ENCODE data around the gene TM4SF1.

TM4SF1 gene, protein sequence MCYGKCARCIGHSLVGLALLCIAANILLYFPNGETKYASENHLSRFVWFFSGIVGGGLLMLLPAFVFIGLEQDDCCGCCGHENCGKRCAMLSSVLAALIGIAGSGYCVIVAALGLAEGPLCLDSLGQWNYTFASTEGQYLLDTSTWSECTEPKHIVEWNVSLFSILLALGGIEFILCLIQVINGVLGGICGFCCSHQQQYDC

DNA sequence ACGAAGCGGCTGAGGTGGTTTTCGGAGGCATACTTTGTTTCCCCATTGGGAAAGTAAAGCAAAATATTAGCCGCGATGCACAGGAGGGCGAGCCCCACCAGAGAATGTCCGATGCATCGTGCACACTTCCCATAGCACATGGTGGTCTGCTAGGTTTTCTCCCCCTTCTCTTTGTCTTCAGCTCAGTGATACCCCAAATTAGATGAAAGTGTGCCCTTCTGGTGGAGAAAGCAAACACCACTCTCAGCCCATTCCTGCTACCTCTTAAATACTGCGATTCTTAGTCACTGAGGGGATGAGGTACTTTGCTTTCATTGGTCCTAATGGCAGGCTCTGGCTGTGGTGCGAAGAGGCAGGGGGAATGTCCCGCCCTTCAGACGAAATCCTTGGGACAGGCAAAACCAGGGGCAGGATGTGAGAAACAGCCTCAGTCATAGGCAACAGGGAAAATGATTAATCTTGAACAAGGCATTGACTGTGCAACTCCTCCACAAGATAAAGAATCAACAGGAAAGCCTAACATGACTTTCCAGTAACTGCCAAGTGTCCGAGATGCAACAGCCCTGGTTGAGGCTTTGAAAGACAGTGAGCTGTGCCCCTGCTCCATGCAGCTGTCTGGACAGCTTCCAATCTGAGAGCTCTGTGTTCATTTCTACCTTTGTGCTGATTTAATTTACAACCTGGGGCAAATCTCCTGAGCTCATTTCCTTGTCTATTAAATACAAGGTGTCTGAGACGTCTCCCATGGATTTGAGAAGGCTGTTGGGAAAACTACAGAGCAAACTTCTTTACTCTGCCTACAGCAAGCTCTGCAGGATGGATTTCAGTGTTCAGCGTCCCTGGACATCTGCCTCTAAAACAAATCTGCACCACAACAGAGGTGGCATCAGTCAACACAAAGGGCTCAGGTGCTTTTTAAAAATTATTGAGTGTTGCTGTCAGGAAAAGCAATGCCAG, at the start of gene TM4SF1:
Gene TM4SF1 (minus strand): TSS at position 242 of the 957 bp plus-strand sequence. CDS start 102 bp downstream, at position 140.
- DNase-seq: peak; percentile 33

DNA sequence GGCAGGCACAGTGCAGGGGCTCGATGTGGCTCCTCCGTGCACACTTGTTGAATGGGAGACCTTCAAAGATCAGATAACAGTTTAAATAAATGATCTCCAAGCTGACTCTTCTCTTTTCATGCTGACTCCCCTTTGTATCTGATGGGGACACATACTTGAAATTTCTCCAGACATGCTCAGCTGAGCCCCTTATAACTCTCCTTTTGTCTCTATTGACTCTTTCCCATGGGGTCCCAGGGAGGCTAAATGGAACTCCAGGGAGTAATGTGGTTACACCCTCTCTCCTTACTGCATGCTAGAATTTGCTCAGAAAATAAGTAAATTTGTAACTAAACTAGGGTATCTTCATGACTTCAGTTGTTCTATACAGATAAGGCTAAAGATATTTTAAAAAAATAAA, 48.9 kb upstream of the TM4SF1 start:
- no peak for DNase-seq

DNA sequence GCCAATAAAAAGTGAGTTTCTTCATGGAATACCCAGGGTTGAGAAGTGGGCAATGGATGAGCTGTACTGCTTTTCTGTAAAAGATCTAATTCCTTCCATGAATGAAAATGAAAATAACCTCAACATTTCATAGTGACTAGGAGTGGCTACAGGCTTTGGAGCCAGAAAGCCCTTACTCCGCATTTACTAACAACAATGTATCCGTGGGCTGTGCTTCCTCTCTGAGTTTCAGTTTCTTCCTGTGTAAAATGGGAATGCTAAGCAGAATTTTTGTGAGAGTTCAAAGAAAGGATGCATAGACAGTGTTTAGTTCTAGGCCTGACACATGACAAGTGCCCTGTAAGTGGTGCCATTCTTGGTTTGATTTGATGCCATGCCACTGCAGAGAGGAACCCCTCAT, 47.5 kb upstream of the TM4SF1 start:
- no peak for DNase-seq

DNA sequence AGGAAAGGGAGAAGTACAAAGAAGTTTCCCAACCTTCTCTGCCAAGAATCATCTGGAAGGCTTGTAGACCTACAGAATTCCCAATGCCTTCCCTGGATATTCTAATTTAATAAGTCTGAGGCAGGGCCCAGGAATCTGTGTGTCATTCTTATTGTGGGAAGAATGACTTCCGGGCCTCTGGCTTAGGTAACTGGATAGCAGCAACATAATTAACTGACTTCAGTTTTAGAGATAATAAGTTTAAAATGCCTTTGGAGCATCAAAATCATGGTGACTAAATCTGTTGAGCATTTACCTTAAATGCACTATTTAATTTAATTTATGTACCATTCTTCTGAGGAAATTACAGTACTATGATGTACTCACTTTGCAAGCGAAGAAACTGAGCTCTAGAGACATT, 44.3 kb upstream of the TM4SF1 start:
- no peak for DNase-seq

DNA sequence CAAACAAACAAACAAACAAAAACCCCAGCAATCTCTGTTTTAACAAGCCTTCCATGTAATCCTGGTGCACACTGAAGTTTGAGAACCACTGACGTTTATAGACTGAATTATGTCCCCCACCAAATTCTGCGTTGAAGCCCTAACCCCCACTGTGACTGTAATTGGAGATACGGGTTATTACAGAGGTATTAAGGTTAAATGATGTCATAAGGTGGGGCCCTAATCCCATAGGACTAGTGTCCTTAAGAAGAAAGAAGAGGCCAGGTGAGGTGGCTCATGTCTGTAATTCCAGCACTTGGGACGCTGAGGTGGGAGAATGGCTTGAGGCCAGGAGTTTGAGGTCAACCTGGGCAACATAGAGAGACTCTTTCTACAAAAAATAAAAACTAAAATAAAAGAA, 42.4 kb upstream of the TM4SF1 start:
- no peak for DNase-seq

DNA sequence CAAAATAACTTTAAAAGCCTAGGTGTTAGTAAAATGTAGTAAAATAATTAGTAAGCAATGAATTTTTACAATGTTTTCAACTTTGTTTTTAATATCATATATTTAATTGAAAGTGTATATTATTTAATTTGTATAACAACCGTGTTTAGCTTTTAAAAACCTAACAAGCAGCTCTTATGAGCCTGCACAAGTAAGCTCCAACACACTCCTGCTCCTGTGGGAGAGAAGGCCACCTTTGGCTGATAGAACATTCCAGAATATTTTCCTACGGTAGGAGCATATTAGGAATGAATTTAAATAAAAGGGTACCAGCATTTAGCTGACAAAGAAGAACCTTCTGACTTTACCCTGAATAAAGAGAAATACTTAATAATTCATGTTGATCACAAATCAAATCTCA, 40.3 kb upstream of the TM4SF1 start:
- DNase-seq: no peak

DNA sequence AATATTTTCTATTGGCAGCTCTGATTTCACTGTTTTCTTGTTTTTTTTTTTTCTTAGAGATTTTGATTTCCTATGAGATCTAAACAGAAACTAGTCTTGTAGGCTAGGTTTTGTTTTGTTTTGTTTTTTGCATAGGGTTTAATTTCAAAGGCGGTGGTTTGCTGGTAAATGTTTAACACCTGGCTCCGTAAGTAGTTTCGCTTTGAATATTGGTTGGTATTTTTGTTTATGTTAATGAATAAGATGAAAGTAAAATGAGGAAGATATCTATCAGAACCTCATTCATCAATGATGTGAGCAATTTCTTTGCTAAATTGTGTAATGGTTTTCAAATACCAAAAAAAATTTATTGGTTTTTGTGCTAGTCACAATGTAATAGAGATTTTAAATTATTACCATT, 39.7 kb upstream of the TM4SF1 start:
- DNase-seq: no peak

DNA sequence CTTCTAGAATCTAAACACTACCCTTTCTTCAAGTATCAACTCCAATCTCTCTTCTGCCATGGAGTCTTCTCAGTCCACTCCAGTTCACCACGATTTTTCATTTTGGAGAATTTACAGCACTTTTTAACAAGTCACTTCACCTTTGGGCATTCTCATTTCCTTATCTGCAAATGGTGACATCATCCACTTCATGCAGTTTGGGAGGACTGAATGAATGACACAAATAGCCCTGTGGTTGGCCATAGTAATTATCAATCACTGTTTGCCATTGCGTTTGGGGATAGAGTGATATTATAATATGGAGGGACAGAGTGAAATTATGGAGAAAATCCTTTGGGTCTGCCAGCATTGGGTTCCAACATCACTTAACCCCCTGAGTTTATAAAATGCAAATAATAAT, 38.0 kb upstream of the TM4SF1 start:
- DNase-seq: no peak

DNA sequence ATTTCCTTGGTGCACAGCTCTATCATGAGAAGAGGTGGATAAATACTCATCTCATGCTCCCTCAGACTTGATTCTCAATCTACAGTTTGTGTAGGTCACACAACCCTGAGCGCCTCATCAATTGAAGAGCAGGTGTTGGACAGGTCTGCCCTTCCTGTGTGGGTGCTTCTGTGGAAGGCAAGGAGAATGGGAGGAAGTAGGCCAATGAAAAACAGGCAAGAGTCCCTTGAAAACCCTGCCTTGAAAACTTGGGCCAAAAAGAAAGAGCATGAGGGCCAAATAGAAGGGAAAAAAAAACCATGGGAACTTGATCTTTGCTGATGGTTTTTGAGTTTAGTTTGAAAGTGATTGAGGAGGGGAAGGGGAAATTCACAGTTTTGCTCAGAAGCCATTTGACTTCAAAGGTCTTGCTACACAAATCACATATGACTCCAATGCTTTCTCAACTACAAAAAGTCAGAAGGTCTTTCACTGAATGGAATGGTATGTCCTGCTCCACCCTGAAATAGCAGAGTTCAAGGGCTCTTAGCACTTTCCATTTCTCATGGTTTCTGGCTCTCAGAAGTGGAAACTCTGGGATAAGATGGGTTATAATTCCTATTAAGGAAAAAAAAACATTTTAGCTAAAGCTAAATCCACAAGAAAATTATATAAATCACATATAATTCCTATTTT, 37.2 kb upstream of the TM4SF1 start:
- DNase-seq: no peak

DNA sequence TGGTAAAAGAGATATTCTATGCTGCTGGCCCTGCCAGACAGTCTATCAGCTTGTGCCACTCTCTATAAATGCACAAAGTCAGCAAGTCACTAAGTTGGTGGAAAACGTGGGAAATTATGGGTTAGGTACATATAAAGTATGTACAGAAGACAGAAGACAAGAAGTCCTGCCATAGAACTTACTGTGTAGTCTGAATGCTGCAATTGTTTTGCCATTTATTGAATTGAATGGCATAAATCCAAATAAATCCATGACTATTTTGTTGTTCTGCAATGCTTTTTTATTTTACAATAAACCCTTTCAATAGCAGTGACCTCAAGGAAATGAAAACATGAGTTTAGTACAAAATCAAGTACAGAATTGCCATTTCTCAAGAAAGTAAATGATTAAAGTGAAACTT, 34.1 kb upstream of the TM4SF1 start:
- DNase-seq: no peak

DNA sequence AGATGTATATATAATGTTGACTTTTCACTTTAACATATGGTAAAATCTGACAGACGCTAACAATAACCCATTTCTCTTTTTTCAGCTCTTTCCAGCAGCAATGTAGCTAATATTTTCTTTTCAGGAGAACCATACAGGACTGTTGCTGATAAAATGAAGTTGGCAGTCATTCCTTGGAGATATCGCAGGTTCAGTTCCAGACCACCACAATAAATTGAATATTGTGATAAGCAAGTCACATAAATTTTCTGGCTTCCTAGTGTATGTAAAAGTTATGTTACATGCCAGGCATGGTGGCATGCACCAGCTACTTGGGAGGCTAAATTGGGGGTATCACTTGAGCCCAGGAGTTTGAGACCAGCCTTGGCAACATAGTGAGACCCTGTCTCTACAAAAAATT, 31.9 kb upstream of the TM4SF1 start:
- DNase-seq: no peak

DNA sequence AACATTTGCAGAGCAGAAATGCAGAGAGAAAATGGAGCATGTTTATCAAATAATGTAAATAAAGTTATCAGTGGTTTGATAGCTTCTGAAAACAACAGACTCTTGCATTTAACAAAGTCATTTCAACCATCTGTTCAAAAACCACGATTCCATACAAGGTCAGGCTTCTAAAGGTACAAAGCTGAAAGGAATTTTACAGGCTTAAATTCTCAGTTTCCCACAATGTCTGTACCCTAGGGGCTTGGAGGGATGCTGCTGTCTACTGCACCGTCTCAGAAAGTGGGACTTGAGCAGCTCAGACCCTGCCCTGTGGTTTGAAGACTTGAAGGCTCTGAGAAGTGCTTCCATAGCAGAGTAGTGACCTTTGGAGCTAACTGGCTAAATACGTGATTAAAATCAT, 30.4 kb upstream of the TM4SF1 start:
- DNase-seq: peak; percentile 8

DNA sequence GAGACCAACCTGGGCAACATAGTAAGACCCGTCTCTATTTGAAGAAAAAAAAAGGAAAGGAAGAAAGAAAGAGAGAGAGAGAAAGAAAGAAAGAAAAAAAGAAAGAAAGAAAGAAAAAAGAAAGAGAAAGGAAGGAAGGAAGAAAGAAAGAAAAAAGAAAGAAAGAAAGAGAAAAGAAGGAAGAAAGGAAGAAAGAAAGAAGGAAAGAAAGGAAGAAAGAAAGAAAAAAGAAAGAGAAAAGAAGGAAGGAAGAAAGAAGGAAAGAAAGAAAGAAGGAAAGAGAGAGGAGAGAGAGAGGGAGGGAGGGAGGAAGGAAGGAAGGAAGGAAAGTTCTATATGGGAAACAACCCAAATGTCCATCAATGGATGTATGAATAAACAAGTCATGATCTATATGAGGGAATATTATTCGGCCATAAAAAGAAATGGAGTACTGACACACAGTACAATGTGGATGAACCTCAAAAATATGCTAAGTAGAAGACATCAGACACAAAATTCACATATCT, 28.8 kb upstream of the TM4SF1 start:
- no peak for DNase-seq

DNA sequence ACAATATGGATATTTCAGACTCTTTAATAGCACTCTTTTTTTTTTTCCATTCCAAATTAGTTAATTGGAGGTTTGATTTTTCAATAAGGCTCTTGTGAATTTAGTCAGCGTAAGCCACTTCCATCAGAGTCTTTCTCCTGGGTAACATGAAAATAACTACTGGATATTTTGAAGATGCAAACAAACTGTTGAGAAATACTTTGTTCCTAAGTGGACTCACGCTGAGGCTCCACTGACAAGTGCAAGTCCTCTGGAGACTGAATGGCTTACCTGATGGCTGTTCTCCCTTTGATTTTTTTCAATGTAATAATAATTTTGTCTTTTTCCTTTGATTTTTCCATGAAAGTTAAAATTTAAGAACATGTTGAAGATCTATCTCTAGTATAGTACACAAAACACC, 26.0 kb upstream of the TM4SF1 start:
- DNase-seq: no peak

DNA sequence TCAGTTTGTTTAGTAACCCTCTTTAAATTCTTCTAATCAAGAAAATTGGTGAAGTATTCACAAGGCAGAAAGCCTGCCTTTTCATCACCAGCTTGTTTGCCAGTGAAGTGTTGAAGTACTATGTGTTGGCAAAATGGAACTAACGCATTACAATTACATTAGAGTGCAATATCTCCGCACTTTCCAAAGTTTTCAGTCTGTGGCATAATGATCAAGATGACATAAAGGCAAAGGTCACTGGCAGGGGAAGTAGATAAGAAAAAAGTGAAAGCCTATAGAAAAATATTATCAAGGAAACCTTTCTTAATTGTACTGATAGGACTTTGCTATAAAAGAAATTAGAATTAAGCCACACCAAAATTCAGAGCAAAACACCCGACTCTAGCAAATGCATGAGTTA, 25.0 kb upstream of the TM4SF1 start:
- no peak for DNase-seq

DNA sequence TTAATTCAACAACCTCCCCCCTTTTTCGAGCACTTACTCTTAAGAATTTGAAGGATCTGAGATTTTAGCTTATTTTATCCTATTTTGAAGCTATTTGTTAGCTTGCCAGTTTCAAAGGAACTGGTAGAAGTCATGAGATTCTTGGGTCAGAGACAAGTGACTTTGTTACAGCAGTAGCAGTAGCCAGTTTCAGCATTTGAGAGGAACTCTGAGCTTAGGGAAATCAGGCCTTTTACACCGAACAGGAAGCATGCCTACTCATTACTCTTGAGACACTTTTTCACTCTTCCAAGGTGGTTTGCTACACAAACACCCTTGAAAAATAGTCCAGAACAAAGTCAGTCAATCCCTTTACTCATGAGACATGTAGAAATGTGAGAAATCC, 24.5 kb upstream of the TM4SF1 start:
- no peak for DNase-seq

DNA sequence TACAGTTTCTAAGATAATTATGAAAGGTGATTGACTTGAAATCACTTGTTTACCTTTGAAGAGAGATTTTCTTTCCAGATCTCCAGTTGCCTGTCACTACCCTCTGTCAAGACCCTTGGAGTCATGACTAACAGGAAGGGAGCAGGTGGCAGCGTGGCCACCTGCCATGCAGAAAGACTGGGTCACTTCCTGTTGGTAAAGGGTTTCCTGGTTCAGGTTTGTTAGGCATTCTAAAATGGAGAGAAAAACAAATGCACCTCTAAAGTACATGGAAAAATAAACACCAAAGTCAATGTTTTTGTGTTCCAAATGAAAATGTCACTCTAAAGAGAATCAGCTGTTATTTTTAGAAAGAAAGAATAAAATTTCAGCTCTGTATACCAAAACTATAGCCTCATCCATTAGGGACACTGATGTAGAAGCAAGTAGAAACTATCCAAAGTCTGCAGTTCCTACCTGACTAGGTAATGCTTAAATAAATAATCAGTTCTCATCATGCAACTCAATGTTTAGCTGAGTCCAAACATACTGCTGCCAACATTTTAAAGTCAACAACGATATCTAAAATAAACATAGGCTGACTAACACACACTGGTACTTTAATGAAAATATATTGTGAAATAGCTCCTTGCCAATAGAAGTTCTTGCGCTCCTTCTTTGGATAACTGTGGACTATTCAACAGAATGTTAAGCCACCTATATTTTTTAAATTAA, 23.9 kb upstream of the TM4SF1 start:
- no peak for DNase-seq

DNA sequence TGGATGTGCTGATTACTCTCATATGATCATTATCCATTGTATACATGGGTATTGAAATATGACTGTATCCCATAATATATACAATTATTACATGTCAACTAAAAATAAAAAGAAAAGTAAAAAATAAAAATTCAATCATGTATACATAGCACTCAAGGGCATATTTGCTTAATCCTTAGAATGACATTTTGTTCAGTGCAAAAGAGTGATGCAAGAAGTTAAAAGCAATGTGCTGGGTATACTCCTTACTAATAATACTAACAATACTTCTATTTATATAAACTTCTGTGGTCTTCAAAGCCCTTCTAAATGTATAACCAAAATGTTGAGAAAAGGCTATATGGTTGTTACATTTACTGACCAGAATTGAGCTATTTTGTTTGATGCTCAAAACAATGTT, 23.2 kb upstream of the TM4SF1 start:
- no peak for DNase-seq

DNA sequence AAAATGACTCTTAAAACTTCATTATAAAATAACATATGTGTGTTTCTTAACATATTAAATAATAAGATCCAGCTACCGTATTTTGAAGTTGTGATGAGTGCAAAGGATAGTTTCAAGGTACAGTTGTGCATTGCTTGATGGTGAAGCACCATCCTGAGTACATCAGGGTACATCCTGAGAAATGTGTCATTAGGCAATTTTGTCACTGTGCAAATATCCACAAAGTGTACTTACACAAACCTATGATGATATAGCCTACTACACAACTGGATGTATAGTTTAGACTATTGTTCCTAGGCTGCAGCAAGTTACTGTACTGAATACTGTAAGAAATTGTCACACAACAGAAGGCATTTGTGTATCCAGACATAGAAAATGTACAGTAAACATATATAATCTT, 20.8 kb upstream of the TM4SF1 start:
- DNase-seq: no peak

DNA sequence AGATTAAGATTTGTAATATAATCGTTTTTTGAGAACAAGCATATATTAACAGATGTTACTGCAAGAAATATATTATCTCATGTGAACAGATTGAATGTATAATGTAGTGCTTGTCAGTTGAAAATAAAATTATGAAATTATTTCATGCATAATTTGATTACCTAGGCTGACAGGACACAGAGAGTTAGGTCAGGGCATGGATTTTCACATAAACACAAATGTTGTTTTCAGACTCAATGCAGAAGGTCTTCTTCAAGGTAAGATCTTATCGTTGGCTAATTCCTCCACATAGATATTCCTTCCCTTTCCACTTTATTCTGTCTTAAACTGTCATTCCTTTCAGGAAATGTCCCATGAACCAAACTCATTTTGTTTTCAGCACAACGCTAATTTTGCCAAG, 20.1 kb upstream of the TM4SF1 start:
- DNase-seq: no peak

DNA sequence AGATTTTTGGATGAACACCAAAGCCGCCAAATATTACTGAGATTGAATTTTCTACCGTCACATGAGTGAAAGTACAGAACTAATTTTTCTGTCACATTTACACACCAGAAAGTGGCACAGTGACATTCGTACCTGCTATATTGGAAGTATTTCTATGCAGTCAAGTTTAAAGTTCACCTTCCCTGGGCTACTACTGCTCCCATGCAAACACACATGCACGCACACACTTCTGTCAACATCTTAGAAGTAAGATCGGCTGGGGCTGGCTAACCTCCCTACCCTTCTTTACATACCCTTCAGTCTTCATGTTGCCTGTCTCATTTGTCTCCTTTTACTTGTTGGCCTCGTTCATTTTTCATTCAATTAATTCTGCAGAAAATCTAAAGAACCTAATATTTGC, 19.0 kb upstream of the TM4SF1 start:
- DNase-seq: no peak

DNA sequence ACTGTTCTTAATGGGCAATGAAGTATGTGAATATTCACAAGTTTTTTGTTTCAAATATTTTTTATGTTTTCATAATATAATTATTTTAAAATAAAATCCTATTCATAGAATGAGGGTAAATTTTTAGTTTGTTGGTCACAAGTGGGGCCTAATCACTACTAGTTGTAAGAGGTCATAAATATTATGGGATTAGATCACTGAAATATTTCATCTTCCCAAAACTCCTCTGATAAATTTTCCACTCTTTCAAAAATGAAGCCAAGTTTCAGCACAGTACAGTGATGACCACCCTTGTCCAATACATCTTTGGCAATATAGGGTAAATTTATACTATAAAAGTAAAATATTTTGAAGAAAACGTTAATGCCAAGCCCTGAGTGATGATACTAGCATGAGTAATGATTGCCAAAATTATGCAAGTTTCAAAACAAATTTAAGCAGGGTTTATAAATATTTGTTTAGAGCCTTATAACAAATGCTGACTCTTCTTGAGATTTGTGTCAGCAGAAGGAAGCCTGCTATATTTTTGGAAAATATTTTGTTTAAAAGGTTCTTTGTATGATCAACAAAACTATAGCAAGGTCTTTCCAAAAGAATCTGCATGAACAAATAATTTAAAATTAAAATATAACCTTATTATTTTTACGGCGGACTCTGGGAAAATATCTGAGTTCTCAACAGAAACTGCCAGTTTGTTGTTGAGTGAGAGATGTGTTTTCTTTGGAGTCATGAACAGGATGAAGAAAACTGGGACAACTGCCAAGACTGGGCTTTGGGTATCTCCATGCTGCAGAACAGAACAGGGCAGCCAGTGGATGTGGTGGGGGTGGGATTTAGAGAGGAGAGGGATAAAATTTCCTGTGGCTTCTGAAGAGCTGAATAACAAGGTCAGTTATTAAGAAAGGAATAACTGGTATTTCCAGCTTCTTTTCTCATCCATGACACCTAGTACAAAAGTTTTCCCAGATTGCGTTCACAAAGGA, 17.9 kb upstream of the TM4SF1 start:
- DNase-seq: peak; percentile 10
